Vagina (tissue), 2 donors: ENCODE results near the gene NPR2. TPM values are rescaled to one million over a fixed set of nuclear protein-coding genes. Genes with fewer than 3 reads are reported as not detected.

Experiments used
- DNase-seq, 2 donors: peaks; one replicate each; pipeline ENCODE4 v3.0.0-alpha.2; 2017; ENCODE audit errors: extremely low spot score in 2 of 2
- H3K27ac ChIP-seq: fragments of 200-600 bp; sonication (generic); one replicate; pipeline ENCODE4 v1.5.1; 2019
- H3K27me3 ChIP-seq: fragments of 200-600 bp; sonication (generic); one replicate; pipeline ENCODE4 v1.5.1; 2019
- H3K36me3 ChIP-seq, 2 donors: fragments of 200-600 bp; sonication (generic); one replicate each; pipeline ENCODE4 v1.5.1; 2017 to 2019
- H3K4me1 ChIP-seq: fragments of 200-600 bp; sonication (generic); one replicate; pipeline ENCODE4 v1.5.1; 2019
- H3K4me3 ChIP-seq, 2 donors: fragments of 200-600 bp; sonication (generic); 1 replicate in 1 of 2; 2 replicates in 1 of 2; pipeline ENCODE4 v1.5.1; 2016 to 2019
- H3K9me3 ChIP-seq: fragments of 200-600 bp; sonication (generic); one replicate; pipeline ENCODE4 v1.5.1; 2019
- POLR2A ChIP-seq, 2 donors: fragments of 450-650 bp; IDR thresholded peaks; one replicate each; pipeline ENCODE4 v1.6.1; 2017; ENCODE audit warnings: antibody characterized with exemption in 2 of 2, mild to moderate bottlenecking in 2 of 2, moderate library complexity in 2 of 2
- POLR2AphosphoS5 ChIP-seq, 2 donors: sonication (generic); formaldehyde crosslinking; IDR thresholded peaks; one replicate each; pipeline ENCODE4 v1.9.0; 2017; ENCODE audit warnings: antibody characterized with exemption in 2 of 2, mild to moderate bottlenecking in 2 of 2, low read depth in 1 of 2; ENCODE audit not compliant: insufficient read depth in 1 of 2
- intact Hi-C: fragments of 100-400 bp; cut with DNase I; formaldehyde crosslinking; loops from one replicate; pipeline ENCODE4 v1.15.1; 2023
- total RNA-seq: library from RNA; depleted of rRNA; stranded (reverse); fragments of >200 nt; gene quantifications from one replicate; pipeline ENCODE4 v1.2.3, GENCODE V29; 2016
- TF ChIP-seq, protein P1 (sequence below), 3 experiments: fragments of 450-650 bp in 2 of 3; fragments of 200-600 bp in 1 of 3; sonication (generic) in 1 of 3; IDR thresholded peaks; one replicate each; pipeline ENCODE4 v1.5.1; 2017 to 2019; ENCODE audit warnings: antibody characterized with exemption in 3 of 3, mild to moderate bottlenecking in 2 of 3, moderate library complexity in 2 of 3

Gene NPR2
- total RNA-seq, 1 donor from 2014 or later = 17.2 TPM

DNA sequence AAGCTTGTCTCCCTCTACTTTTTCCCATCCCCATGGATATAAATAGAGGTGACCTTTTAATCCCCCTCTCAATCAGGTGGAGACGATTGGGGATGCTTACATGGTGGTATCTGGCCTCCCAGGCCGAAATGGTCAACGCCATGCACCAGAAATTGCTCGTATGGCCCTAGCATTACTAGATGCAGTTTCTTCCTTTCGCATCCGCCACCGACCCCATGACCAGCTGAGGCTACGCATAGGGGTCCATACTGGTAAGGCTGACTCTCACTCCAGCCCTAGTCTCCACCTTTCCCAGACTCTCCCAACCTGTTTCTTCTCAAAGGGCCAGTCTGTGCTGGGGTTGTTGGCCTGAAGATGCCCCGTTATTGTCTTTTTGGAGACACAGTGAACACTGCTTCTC lies 17.0 kb downstream of the NPR2 start:
- Histone ChIP-seq H3K27me3 (no peaks in the 10 kb centered on the region), H3K4me3 (no peak overlapping the region), H3K36me3 (peaks cover 0 to 20% of the 10 kb centered on the region in 2 donors), H3K4me1 (peaks cover 14% of the 10 kb centered on the region), H3K9me3 (no peaks in the 10 kb centered on the region), H3K27ac (no peak overlapping the region)
- no peak for DNase-seq
- TF ChIP-seq POLR2A (IDR thresholded peaks at IDR 0.05) = no peak
- TF ChIP-seq POLR2AphosphoS5 (IDR thresholded peaks at IDR 0.05; ENCODE audit: insufficient read depth in 1 of 2, low read depth in 1 of 2) = no peak
- TF ChIP-seq, protein P1, sequence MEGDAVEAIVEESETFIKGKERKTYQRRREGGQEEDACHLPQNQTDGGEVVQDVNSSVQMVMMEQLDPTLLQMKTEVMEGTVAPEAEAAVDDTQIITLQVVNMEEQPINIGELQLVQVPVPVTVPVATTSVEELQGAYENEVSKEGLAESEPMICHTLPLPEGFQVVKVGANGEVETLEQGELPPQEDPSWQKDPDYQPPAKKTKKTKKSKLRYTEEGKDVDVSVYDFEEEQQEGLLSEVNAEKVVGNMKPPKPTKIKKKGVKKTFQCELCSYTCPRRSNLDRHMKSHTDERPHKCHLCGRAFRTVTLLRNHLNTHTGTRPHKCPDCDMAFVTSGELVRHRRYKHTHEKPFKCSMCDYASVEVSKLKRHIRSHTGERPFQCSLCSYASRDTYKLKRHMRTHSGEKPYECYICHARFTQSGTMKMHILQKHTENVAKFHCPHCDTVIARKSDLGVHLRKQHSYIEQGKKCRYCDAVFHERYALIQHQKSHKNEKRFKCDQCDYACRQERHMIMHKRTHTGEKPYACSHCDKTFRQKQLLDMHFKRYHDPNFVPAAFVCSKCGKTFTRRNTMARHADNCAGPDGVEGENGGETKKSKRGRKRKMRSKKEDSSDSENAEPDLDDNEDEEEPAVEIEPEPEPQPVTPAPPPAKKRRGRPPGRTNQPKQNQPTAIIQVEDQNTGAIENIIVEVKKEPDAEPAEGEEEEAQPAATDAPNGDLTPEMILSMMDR (IDR thresholded peaks at IDR 0.05) = no peak
- intact Hi-C loops = no loop called here

DNA sequence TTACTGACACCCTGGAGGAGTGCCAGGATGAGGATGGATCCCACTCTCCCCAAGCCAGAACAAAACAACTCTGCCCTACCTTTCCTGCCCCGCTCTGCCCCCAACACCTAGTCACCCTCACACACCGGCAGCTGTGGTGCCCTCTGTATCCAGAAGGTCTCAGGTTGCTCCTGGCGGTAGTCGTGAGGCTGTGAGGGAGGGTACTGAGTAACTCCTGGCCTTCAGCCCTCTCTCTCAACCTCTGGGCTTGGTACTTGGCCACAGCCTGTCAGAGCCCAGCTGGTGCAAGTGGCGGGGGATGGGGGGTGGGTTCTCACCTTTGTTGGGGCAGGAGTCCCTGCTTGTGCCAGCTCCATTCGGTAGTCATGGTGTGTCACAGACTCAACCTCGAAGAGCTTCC lies 18.7 kb downstream of the NPR2 start:
- peaks cover 24% of the 10 kb centered on the region for H3K4me1 ChIP-seq
- H3K27me3 ChIP-seq = no peaks in the 10 kb centered on the region
- intact Hi-C loops = loop anchor here (10.0 kb wide), 1 partner anchor 155 kb away; the partner anchor contains the start of genes CCDC107, RMRP and SIT1
- H3K27ac ChIP-seq = no peak overlapping the region
- TF ChIP-seq POLR2A (IDR thresholded peaks at IDR 0.05) (no peak), POLR2AphosphoS5 (IDR thresholded peaks at IDR 0.05; ENCODE audit: insufficient read depth in 1 of 2, low read depth in 1 of 2) (no peak)
- TF ChIP-seq, protein P1 (IDR thresholded peaks at IDR 0.05) = no peak
- DNase-seq = no peak
- H3K9me3 ChIP-seq = no peaks in the 10 kb centered on the region
- no peak overlapping the region for H3K4me3 ChIP-seq
- peaks cover 0 to 20% of the 10 kb centered on the region in 2 donors for H3K36me3 ChIP-seq

DNA sequence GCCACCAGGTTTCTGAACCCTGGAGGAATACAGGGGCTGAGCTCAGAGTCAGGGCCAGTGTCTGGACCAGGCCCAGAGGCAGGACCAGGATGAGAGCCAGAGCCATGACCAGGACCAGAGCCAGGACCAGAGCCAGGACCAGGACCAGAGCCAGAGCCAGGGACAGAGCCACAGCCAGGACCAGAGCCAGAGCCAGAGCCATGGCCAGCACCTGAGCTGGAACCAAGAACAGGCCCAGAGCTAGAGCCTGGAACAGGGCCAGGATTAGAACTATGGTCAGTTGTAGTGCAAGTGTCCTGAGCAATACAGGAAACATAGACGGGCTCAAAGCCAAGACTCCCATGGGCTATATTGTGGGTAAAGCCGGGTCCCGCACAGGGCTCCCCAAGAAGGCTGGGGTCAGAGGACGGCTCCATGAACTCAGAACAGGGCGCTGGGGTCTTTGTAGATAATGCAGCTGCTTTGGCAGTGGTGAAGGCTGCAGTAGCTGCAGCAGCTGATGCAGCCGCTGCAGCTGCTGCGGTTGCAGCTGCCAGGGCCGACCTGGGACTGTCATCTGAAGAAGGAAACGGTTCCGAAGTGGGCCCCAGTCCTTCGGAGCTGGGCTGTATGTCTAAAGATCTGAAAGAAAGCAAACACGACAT lies 20.1 kb downstream of the NPR2 start:
- peaks cover 24% of the 10 kb centered on the region for H3K4me1 ChIP-seq
- TF ChIP-seq, protein P1 (IDR thresholded peaks at IDR 0.05) = no peak
- TF ChIP-seq POLR2A (IDR thresholded peaks at IDR 0.05) (no peak), POLR2AphosphoS5 (IDR thresholded peaks at IDR 0.05; ENCODE audit: insufficient read depth in 1 of 2, low read depth in 1 of 2) (no peak)
- H3K27me3 ChIP-seq = no peaks in the 10 kb centered on the region
- H3K4me3 ChIP-seq = peak overlapping the region; percentile 47 to 65
- peak overlapping the region; percentile 70 for H3K27ac ChIP-seq
- no peak for DNase-seq
- intact Hi-C loops = loop anchor here (10.0 kb wide), 1 partner anchor 157 kb away; the partner anchor contains the start of genes CCDC107, RMRP and SIT1
- H3K9me3 ChIP-seq = no peaks in the 10 kb centered on the region
- peaks cover 0 to 11% of the 10 kb centered on the region in 2 donors for H3K36me3 ChIP-seq

DNA sequence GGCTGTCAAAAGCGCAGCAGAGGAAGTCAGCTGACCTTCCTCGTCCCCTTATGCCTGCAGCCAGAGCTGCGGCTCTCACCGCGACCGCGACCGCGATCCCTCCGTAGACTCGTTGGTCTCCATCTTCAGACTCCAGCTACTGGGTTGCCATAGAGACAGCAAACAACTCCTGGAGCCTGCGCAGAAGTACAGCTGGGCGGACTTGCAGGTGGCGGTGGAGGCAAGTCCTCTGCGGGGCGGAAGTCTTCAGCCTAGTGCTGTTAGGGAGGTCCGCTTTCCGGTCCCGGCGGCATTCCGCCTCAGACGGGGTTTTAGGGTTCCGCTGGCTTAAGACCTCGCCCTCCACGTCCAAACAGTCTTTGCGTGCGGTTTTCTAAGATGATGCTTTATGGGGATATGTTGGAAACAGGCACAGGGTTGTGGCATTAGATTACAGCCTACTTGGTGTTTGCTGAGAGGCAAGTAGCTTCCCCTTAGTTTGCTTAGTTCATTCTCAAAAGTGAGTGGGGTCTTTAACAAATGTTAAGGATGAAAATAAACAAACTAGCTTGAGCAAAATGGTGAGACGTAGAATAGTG lies 20.7 kb downstream of the NPR2 start, which contains the start of gene SPAG8:
SPAG8 (minus strand) TSS at position 238 of the 578 bp plus-strand sequence; CDS start at position 123, 115 bp downstream.
- Histone ChIP-seq H3K9me3 (no peaks in the 10 kb centered on the region), H3K27ac (peak within 1 kb of the TSS; percentile 70), H3K27me3 (no peaks in the 10 kb centered on the region), H3K4me3 (peak within 1 kb of the TSS; percentile 47 to 65), H3K36me3 (peaks cover 0 to 5% of the 10 kb centered on the region in 2 donors), H3K4me1 (peaks cover 24% of the 10 kb centered on the region)
- peak in 1 of 2 donors; percentile 96 for DNase-seq
- intact Hi-C loops = loop anchor here (10.0 kb wide), 1 partner anchor 157 kb away; the partner anchor contains the start of genes CCDC107, RMRP and SIT1
- TF ChIP-seq POLR2A (IDR thresholded peaks at IDR 0.05) = no peak
- TF ChIP-seq POLR2AphosphoS5 (IDR thresholded peaks at IDR 0.05; ENCODE audit: insufficient read depth in 1 of 2, low read depth in 1 of 2) = peak; percentile 73 to 85

DNA sequence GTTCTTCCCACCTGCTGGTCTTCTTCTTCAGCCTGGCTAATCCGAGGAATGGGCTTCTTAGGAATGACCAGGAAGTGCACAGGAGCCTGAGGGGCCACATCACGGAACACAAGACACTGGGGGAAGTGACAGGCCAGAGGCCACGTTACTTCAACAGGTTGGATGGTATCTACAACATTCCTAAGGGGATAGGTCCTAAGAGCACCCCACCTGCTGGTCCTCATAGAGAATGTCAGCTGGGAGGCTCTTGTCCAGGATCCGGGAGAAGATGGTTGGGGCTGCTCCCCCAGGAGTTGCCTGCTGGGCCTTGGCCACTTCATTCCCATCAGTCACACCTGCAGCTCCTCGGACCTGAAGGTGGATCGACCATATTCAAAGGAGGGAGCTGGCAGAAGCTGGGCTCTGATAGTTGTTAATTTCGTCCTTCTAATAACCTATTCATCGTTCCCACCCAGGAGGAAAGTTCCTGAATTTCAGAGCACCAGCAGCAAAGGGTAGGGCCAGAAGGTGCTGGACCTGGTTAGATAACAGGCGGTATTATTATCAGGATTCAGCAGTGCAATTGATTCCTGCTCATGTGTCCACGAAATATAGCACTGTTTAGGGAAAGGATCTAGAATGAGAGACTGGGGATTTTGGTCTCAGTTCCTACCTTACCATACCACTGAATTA lies 22.2 kb downstream of the NPR2 start:
- TF ChIP-seq POLR2A (IDR thresholded peaks at IDR 0.05) = no peak
- TF ChIP-seq POLR2AphosphoS5 (IDR thresholded peaks at IDR 0.05; ENCODE audit: insufficient read depth in 1 of 2, low read depth in 1 of 2) = no peak
- TF ChIP-seq, protein P1 (IDR thresholded peaks at IDR 0.05) = no peak
- Histone ChIP-seq H3K27ac (peak overlapping the region; percentile 36), H3K9me3 (no peaks in the 10 kb centered on the region), H3K4me3 (peak overlapping the region in 1 of 2 donors; percentile 97), H3K4me1 (peaks cover 24% of the 10 kb centered on the region), H3K36me3 (no peaks in the 10 kb centered on the region), H3K27me3 (no peaks in the 10 kb centered on the region)
- intact Hi-C loops = loop anchor here (10.0 kb wide), 1 partner anchor 159 kb away; the partner anchor contains the start of genes CCDC107, RMRP and SIT1
- no peak for DNase-seq
